GM12878 (cell line): ENCODE measurements around the gene KIF15. TPM values are rescaled to one million over a fixed set of nuclear protein-coding genes. Genes with fewer than 3 reads are reported as not detected.
A peak's percentile ranks its signal among the peaks of the same experiment; 100 is the strongest.

ENCODE experiments used
- ATAC-seq: fragments of 200-7000 bp; cut with Tn5 transposase; 3 replicates; pipeline ENCODE4 v1.9.1; 2020; ENCODE audit warnings: mild to moderate bottlenecking, moderate library complexity
- BruUV-seq: library from RNA; stranded (reverse); fragments of 400-500 nt; replicated peaks from 2 replicates; lab custom pipeline; 2021; lab: Mats Ljungman, UMichigan
- CTCF ChIA-PET: fragments of 300-600 bp; sonication (Branson Sonifier 250); formaldehyde crosslinking; extraction: SDS; loops from one replicate; lab custom pipeline; 2021; ENCODE audit warnings: inconsistent platforms; lab: Yijun Ruan, JAX
- POLR2A ChIA-PET: fragments of 350-600 bp; formaldehyde crosslinking; extraction: SDS; loops from one replicate; lab custom pipeline; 2021; ENCODE audit warnings: inconsistent platforms; lab: Charles Lee
- RAD21 ChIA-PET: fragments of 300-600 bp; sonication (Branson Sonifier 250); formaldehyde crosslinking; loops from one replicate; lab custom pipeline; 2023; ENCODE audit warnings: antibody characterized with exemption; ENCODE audit not compliant: unreplicated experiment; lab: Charles Lee
- SMC1A ChIA-PET: fragments of 300-600 bp; sonication (Branson Sonifier 250); formaldehyde crosslinking; loops from one replicate; lab custom pipeline; 2023; ENCODE audit not compliant: unreplicated experiment, uncharacterized antibody; lab: Charles Lee
- DNase-seq: peaks from one replicate; pipeline ENCODE4 v3.0.0-alpha.2; 2011; ENCODE audit warnings: low read depth, low spot score
- FAIRE-seq: peaks from 3 replicates; lab custom pipeline; 2011; peaks lifted over from hg19 to GRCh38; lab: Jason Lieb, UNC
- H2AFZ ChIP-seq: 2 replicates; pipeline ENCODE4 v1.6.0; 2011; ENCODE audit warnings: low read depth, low read length, control low read depth; ENCODE audit not compliant: control insufficient read depth
- H3K27ac ChIP-seq: 2 replicates; pipeline ENCODE4 v1.5.1; 2011; ENCODE audit warnings: control low read depth; ENCODE audit not compliant: control insufficient read depth, insufficient read depth
- H3K27me3 ChIP-seq, 2 experiments: replicated peaks in 1 of 2; 2 replicates each; pipeline versions ENCODE4 v1.6.0 to v1.6.1; 2011; ENCODE audit warnings: low read length in 1 of 2; ENCODE audit not compliant: control insufficient read depth in 2 of 2, insufficient read depth in 2 of 2
- H3K36me3 ChIP-seq, 2 experiments: 2 replicates each; pipeline ENCODE4 v1.5.1; 2011; ENCODE audit warnings: low read length in 1 of 2; ENCODE audit not compliant: control insufficient read depth in 2 of 2, insufficient read depth in 2 of 2
- H3K4me1 ChIP-seq: 2 replicates; pipeline ENCODE4 v1.6.1; 2011; ENCODE audit warnings: mild to moderate bottlenecking, low read length, moderate library complexity, mixed read lengths; ENCODE audit not compliant: control insufficient read depth, insufficient read depth
- H3K4me2 ChIP-seq: 2 replicates; pipeline ENCODE4 v1.6.0; 2011; ENCODE audit warnings: control low read depth; ENCODE audit not compliant: control insufficient read depth, insufficient read depth
- H3K4me3 ChIP-seq: fragments of 200-600 bp; sonication (generic); 2 replicates; pipeline ENCODE4 v1.5.1; 2016
- H3K79me2 ChIP-seq: 2 replicates; pipeline ENCODE4 v1.6.0; 2011; ENCODE audit warnings: low read length; ENCODE audit not compliant: control insufficient read depth, insufficient read depth
- H3K9ac ChIP-seq: 2 replicates; pipeline ENCODE4 v1.8.0; 2011; ENCODE audit warnings: low read length, control low read depth, mixed read lengths; ENCODE audit not compliant: control insufficient read depth, insufficient read depth
- H3K9me3 ChIP-seq: replicated peaks from 3 replicates; pipeline ENCODE4 v1.5.1; 2011; ENCODE audit warnings: mild to moderate bottlenecking, low read length; ENCODE audit not compliant: control insufficient read depth, insufficient read depth
- H4K20me1 ChIP-seq: 2 replicates; pipeline ENCODE4 v1.6.0; 2011; ENCODE audit not compliant: control insufficient read depth, insufficient read depth
- BHLHE40 ChIP-seq, 2 experiments: fragments of 450-650 bp in 1 of 2; IDR thresholded peaks; 2 replicates each; pipeline ENCODE4 v1.6.1; 2011 to 2017; ENCODE audit warnings: low read depth in 2 of 2, borderline replicate concordance in 1 of 2, improper control_type of control experiment in 1 of 2, low read length in 1 of 2, mild to moderate bottlenecking in 1 of 2
- E2F4 ChIP-seq: IDR thresholded peaks from 2 replicates; pipeline ENCODE4 v1.6.1; 2012; ENCODE audit warnings: low read depth, low read length, improper control_type of control experiment
- ETV6 ChIP-seq, 2 experiments: fragments of 450-650 bp in 1 of 2; IDR thresholded peaks in 1 of 2; conservative IDR thresholded peaks in 1 of 2; 2 replicates each; pipeline ENCODE4 v1.6.1; 2014; ENCODE audit warnings: antibody characterized with exemption in 1 of 2, borderline replicate concordance in 1 of 2, low read depth in 1 of 2, mild to moderate bottlenecking in 1 of 2, moderate library complexity in 1 of 2
- HSF1 ChIP-seq: fragments of 150-350 bp; IDR thresholded peaks from 2 replicates; pipeline ENCODE4 v1.6.1; 2014; ENCODE audit warnings: mild to moderate bottlenecking, low read depth, low read length
- JUND ChIP-seq: IDR thresholded peaks from 2 replicates; pipeline ENCODE4 v1.6.1; 2012; ENCODE audit warnings: low read depth, mild to moderate bottlenecking, low read length, improper control_type of control experiment, moderate library complexity
- RUNX3 ChIP-seq: IDR thresholded peaks from 2 replicates; pipeline ENCODE4 v1.6.1; 2012; ENCODE audit warnings: low read length, inconsistent platforms
- SIN3A ChIP-seq: IDR thresholded peaks from 2 replicates; pipeline ENCODE4 v1.6.1; 2012; ENCODE audit warnings: low read depth, low read length, improper control_type of control experiment
- SMAD1 ChIP-seq: fragments of 450-650 bp; IDR thresholded peaks from 2 replicates; pipeline ENCODE4 v1.6.1; 2018; ENCODE audit warnings: mild to moderate bottlenecking, low read depth; ENCODE audit not compliant: partially characterized antibody
- STAT1 ChIP-seq: fragments of 450-650 bp; conservative IDR thresholded peaks from 2 replicates; pipeline ENCODE4 v1.6.1; 2014; ENCODE audit warnings: antibody characterized with exemption, mild to moderate bottlenecking
- WRNIP1 ChIP-seq: IDR thresholded peaks from 2 replicates; pipeline ENCODE4 v1.6.1; 2011; ENCODE audit warnings: low read depth, low read length, improper control_type of control experiment, borderline replicate concordance
- ZNF622 ChIP-seq: fragments of 450-650 bp; IDR thresholded peaks from 2 replicates; pipeline ENCODE4 v1.6.1; 2017; ENCODE audit warnings: mild to moderate bottlenecking, inconsistent platforms
- WGBS: methylation state at CpG from one replicate; pipeline ENCODE4 v1.1.6; 2016; ENCODE audit warnings: low lambda C conversion rate; ENCODE audit not compliant: insufficient replicate concordance, insufficient coverage; ENCODE audit errors: missing lambda C conversion rate; 5-methylcytosine and 5-hydroxymethylcytosine counted together
- in situ Hi-C: fragments of 300-500 bp; cut with MboI; formaldehyde crosslinking; loops from 9 replicates; pipeline ENCODE4 v1.14.3; 2018; ENCODE audit warnings: mixed read lengths
- intact Hi-C: fragments of 100-400 bp; cut with micrococcal nuclease; formaldehyde crosslinking; loops from one replicate; pipeline ENCODE4 v1.14.2; 2022; ENCODE audit not compliant: unreplicated experiment
- polyA plus RNA-seq, 11 experiments: library from polyadenylated mRNA; depleted of rRNA in 4 of 11; unstranded in 6 of 11; stranded (reverse) in 5 of 11; fragments of >200 nt; fragmentation: Nextera tagmentation in 4 of 11; fragmentation: Illumina TruSeq in 1 of 11; extraction: Ambion mirVana in 4 of 11; extraction: Trizol in 1 of 11; gene quantifications; 1 replicate in 1 of 11; 2 replicates in 10 of 11; pipeline versions ENCODE4 v1.2.1 to v1.2.3, GENCODE V29; 2011 to 2016; ENCODE audit warnings: inconsistent platforms in 2 of 11, missing spikeins in 2 of 11, low read depth in 1 of 11
- total RNA-seq, 4 experiments: library from RNA; depleted of rRNA in 3 of 4; stranded (reverse); fragments of >200 nt in 3 of 4; fragmentation: Illumina TruSeq in 1 of 4; extraction: Trizol in 1 of 4; gene quantifications; 2 replicates each; pipeline versions ENCODE4 v1.2.1 to v1.2.3, GENCODE V29; 2013 to 2021

The KIF15 gene
- total and polyA plus RNA-seq, 10 of the 15 experiments (the other 5 are each of a cell fraction or from before 2014, with no cell fraction given) = 12.3 to 51.8 (median 26.0) TPM

GRCh38 chr3:44865272-44866035 lies 103.9 kb downstream of the KIF15 start:
- peaks cover 3% of the 10 kb centered on the region; the same call in 1 of the 2 replicates for H3K79me2 ChIP-seq
- no peak overlapping the region for H3K27ac ChIP-seq
- H3K27me3 ChIP-seq = no peaks in the 10 kb centered on the region
- in situ Hi-C loops (no loop called here), intact Hi-C loops (no loop called here)
- CTCF ChIA-PET = interaction anchor here (1.1 to 1.6 kb wide), 2 partner anchors 47 to 48 kb away, joined by 3 to 6 read pairs; no protein-coding TSS in a partner anchor
- peak; percentile 38; the same call in 1 of the 2 replicates for TF ChIP-seq RUNX3
- TF ChIP-seq SIN3A = no peak
- no peaks in the 10 kb centered on the region for H3K4me1 ChIP-seq
- H3K36me3 ChIP-seq = 0 out of 4 replicates have a peak, but pooled peaks cover 0 to 2% of the 10 kb centered on the region in 2 experiments
- FAIRE-seq (no peak), DNase-seq (no peak), ATAC-seq (no peak)
- POLR2A ChIA-PET = interaction anchor here (0.5 kb wide), 1 partner anchor 16 kb away, joined by 4 read pairs; no protein-coding TSS in a partner anchor
- H3K4me3 ChIP-seq = no peak overlapping the region
- H4K20me1 ChIP-seq = no peaks in the 10 kb centered on the region
- SMC1A ChIA-PET = no interaction called here
- no peaks in the 10 kb centered on the region for H3K9me3 ChIP-seq
- no peak overlapping the region for H2AFZ ChIP-seq
- 76% methylated on average over 7 of the region's 7 CpGs for WGBS
- H3K9ac ChIP-seq = no peak overlapping the region
- H3K4me2 ChIP-seq = no peak overlapping the region
- RAD21 ChIA-PET = no interaction called here
- no TSS peak for BruUV-seq

DNA sequence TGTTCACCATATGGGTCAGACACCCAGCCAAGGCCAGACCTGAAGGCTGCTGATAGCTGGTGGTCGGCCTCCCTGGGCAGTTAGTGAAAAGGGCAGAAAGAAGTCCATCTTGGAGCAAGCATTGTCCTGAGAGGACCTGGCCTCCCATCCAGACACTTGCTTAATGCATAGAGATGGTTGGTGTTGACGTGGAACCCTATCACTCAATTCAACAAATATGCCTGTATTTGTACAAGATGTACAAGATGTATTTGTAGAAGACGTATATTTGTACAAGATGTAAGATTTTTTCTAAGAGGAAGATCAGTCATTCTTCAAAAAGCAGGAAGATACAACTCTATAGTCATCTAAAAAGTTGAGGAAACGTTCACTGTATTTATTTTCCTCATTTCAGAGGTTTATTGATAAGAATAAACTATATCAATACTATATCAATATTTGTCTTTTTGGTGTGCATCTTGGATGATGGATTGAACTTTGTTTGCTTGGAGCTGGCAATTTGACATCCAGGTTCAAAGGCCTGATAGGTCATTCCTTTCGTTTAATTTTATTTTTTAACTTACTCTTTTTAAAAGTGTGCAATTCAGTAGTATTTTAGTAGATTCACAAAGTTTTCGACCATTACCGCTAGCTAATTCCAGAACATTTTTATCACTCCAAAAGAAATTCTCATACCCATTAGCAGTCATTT lies 106.0 kb downstream of the KIF15 start:
- Histone ChIP-seq H3K4me3 (no peak overlapping the region), H3K4me2 (no peak overlapping the region), H3K27me3 (no peaks in the 10 kb centered on the region), H3K36me3 (0 out of 4 replicates have a peak, but pooled peaks cover 0 to 2% of the 10 kb centered on the region in 2 experiments), H2AFZ (no peak overlapping the region), H3K4me1 (no peaks in the 10 kb centered on the region), H3K79me2 (peaks cover under 1% of the 10 kb centered on the region; the same call in 1 of the 2 replicates), H3K27ac (no peak overlapping the region), H3K9ac (no peak overlapping the region), H3K9me3 (no peaks in the 10 kb centered on the region), H4K20me1 (no peaks in the 10 kb centered on the region)
- ChIA-PET RAD21 (no interaction called here), POLR2A (no interaction called here), CTCF (interaction anchor here (1.2 kb wide), 1 partner anchor 125 kb away, joined by 3 read pairs; no protein-coding TSS in a partner anchor), SMC1A (interaction anchor here (0.8 kb wide), 1 partner anchor 465 kb away, joined by 3 read pairs; no protein-coding TSS in a partner anchor)
- in situ Hi-C loops = no loop called here
- intact Hi-C loops = no loop called here
- DNase-seq (no peak), ATAC-seq (no peak), FAIRE-seq (no peak)
- no TSS peak for BruUV-seq
- WGBS = 97% methylated on average over 7 of the region's 7 CpGs
- TF ChIP-seq ETV6 (conservative IDR thresholded peaks at IDR 0.05 in 1 of 2, IDR thresholded peaks at IDR 0.05 in 1 of 2; ENCODE audit: borderline replicate concordance in 1 of 2, low read depth in 1 of 2) (no peak), STAT1 (no peak), BHLHE40 (IDR thresholded peaks at IDR 0.05; ENCODE audit: borderline replicate concordance in 1 of 2, low read depth in 2 of 2, low read length in 1 of 2) (no peak), HSF1 (no peak), ZNF622 (no peak), SMAD1 (no peak), JUND (no peak), E2F4 (no peak), WRNIP1 (no peak)
